Lung microvascular endothelial cell (primary cell): ENCODE measurements around the gene MUC22. TPM values are rescaled to one million over a fixed set of nuclear protein-coding genes. Genes with fewer than 3 reads are reported as not detected.

Source experiments
- DNase-seq, 2 donors: peaks; one replicate each; pipeline versions ENCODE4 v3.0.0 to v3.0.0-alpha.2; 2010; ENCODE audit warnings: low read depth in 2 of 2
- total RNA-seq: library from RNA; depleted of rRNA; stranded (reverse); fragments of >200 nt; gene quantifications from 2 replicates; pipeline ENCODE4 v1.2.1, GENCODE V29; 2014

MUC22 gene
- total RNA-seq, 1 donor from 2014 or later, result not detected

DNA sequence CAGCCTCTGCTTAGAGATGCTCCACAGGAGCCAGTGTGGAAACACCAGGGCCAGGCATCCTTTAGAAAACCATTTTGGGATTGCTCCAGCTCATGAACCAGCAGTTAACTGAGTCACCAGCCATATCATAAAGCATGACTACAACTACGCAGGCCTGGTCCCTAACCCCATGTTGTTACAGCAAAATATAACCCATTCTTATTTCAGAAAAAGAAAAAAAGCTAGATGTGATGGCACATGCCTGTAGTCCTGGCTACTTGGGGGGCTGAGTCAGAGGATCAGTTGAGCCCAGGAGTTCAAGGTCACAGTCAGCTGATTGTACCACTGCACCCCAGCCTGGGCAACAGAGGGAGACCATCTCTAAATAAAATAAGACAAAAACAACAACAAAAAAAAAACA, 65.3 kb downstream of the MUC22 start:
- peak in 1 of 2 donors; percentile 14 for DNase-seq

DNA sequence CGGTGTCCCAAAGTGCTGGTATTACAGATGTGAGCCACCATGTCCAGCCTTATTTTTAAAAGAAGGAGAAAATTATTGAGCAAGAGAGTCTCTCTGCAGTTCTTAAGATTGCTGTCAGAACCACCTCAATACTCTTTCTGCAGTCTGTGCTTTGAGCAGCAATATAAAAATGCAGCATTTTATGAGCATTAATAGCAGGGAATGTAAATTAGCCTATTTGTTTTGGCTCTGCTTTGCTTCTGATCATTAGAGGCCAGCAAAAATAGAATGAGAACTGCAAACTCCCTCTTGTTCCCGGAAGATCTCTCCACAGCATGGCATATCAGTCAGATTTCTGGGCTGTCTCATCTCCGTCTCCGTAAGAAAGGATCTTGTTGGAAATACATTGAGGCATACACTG, 66.3 kb downstream of the MUC22 start:
- no peak for DNase-seq

- peak; percentile 62 to 75 for DNase-seq
Measured at GRCh38 chr6:31079656-31080261, 69.5 kb downstream of the MUC22 start.

DNA sequence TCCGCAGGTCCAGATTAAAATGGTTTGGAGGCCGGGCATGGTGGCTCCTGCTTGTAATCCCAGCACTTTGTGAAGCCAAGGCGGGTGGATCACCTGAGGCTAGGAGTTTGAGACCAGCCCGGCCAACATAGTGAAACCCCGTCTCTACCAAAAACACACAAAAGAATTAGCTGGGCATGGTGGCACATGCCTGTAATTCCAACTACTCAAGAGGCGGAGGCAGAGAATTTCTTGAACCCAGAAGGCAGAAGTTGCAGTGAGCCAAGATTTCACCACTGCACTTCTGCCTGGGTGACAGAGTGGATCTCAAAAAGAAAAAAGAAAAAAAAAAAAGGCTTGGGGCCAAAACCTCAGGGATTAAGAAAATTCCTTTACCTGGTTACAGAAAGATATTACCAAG, 71.6 kb downstream of the MUC22 start:
- no peak for DNase-seq

DNA sequence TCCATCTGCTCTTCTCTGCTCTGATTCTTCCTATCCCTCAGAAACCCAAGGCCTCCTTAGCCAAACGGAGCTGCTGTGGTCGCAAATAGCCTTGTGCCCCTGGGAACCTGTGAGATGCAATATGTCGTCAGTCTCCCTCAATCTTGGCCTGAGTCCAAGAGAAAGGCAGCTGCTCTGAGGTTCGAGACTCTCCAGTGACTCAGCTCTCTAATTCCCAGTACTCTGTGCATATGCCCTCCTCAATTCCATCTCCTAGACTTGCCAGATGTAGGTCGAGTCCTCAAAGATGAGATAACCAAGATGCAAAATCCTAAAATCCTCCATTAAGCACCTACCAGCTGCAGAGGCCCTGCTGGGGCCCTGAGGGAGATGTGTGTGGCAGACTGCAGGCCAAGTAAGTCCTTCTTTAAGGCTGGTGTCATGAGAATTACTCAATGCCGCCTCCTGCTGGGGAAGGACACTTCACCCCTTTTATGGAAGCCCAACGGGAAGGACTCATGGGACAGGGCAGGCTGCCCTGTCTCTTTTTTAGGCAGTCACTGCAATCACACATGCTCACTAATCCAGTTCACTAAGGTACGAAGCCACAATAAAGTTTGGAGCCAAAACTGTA, 73.6 kb downstream of the MUC22 start:
- DNase-seq, result peak; percentile 27 to 58

Other genes starting within 250 kb of the MUC22 start
- 4.8 and 6.3 TPM in 2 replicates for gene DDR1, start 126.0 kb upstream of the MUC22 start, total RNA-seq
- gene GTF2H4, start 102.3 kb upstream of the MUC22 start, total RNA-seq, result 8.3 and 12.9 TPM in 2 replicates
- gene VARS2, start 96.2 kb upstream of the MUC22 start, total RNA-seq, result 13.9 and 15.5 TPM in 2 replicates
- gene SFTA2, start 78.3 kb upstream of the MUC22 start, total RNA-seq, result not detected in 2 replicates
- gene MUCL3, start 69.5 kb upstream of the MUC22 start, total RNA-seq, result not detected in 2 replicates
- gene MUC21, start 26.8 kb upstream of the MUC22 start, total RNA-seq, result not detected in 2 replicates
- not detected in 2 replicates for gene C6orf15, start 102.1 kb downstream of the MUC22 start, total RNA-seq
- gene PSORS1C1, start 104.3 kb downstream of the MUC22 start, total RNA-seq, result 2.6 and 6.7 TPM in 2 replicates
- gene CDSN, start 110.0 kb downstream of the MUC22 start, total RNA-seq, result under 0.01 TPM in 1 of 2 replicates, not detected in the other
- gene PSORS1C2, start 128.6 kb downstream of the MUC22 start, total RNA-seq, result not detected in 2 replicates
- 7.7 and 8.7 TPM in 2 replicates for gene CCHCR1, start 147.3 kb downstream of the MUC22 start, total RNA-seq
- 6.3 and 12.0 TPM in 2 replicates for gene TCF19, start 148.1 kb downstream of the MUC22 start, total RNA-seq
- not detected in 2 replicates for gene POU5F1, start 160.2 kb downstream of the MUC22 start, total RNA-seq